Activated T-cell treated with anti-CD3 and anti-CD28 coated beads for 24 hours (primary cell): ENCODE data around the gene APPL2.
"Not testable (repeated sequence)": the region's sequence is repeated elsewhere in the genome, so short reads cannot be mapped to it uniquely, and the experiment has no call there.

Source experiments
- DNase-seq: peaks from one replicate; pipeline ENCODE4 v3.0.0-alpha.2; 2020; ENCODE audit warnings: low read depth

APPL2 gene

GRCh38 chr12:105235732-105236476, at the start of gene APPL2:
Gene APPL2, minus strand, starts transcription at chr12:105236174. Its CDS starts 162 bp downstream, at chr12:105236012.
- peak; percentile 77 for DNase-seq

- no peak for DNase-seq
Observed at GRCh38 chr12:105285378-105285777, 49.4 kb upstream of the APPL2 start.

- no peak for DNase-seq
Observed at GRCh38 chr12:105281694-105282049, 45.7 kb upstream of the APPL2 start.

DNA sequence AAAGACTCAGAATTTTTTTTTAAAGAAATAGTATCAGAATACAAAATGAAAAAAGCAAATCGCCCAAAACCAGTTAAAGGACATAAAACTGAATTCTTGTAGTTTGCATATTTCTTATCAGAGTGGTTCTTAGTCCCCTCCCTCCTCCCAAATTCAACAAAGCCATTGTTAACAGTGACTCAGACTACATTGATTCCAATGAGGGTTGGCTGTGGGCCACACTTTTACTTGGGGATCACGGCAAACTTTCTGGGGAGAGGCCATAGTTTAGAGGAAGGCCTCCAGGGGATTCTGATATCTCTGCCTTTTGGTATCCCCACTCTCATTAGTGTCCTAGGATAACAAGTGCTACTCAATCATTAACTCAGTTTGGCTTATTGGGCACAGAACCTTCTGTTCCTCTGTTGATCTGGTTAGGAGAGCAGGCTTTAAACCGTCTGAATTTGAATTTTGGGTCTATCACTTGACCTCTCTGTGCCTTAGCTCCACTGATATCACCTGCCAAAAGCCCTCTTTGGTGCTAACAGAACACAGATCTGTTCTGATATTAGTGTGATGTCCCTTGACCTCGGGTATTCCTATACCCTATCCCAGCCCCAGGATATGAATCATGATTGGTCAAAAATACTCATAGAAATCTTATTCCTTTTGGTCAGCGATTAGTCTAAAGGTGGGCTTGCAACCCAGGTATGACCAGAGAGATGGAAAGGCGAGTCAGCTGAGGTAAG, 45.2 kb upstream of the APPL2 start:
- no peak for DNase-seq

DNA sequence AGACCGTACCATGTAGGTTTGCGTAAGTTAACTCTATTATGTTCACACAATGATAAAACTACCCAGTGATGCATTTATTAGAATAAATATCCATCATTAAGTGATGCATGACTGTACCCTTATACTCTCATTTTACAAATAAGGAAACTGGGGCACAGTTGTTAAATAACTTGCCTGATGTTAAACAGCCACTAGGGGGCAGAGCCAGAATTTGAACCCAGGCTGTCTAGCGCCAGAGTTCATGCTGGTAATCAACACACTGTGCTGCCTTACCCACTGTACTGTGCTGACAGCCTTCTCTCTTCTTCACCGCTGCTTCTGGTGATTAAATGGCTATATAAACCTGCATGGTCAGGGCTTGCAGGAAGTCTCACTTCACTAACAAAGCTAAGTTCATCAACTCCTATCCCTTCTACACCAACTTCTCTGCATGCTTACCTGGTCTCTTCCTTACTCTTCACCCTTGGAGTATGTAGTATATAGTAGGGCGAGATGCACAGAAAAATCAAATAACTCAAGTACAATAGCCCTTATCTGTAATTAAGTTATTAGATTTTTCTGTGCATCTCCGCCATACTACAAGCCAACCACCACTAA, 43.6 kb upstream of the APPL2 start:
- peak; percentile 4 for DNase-seq

GRCh38 chr12:105278043-105278697, 42.2 kb upstream of the APPL2 start:
- no peak for DNase-seq

DNA sequence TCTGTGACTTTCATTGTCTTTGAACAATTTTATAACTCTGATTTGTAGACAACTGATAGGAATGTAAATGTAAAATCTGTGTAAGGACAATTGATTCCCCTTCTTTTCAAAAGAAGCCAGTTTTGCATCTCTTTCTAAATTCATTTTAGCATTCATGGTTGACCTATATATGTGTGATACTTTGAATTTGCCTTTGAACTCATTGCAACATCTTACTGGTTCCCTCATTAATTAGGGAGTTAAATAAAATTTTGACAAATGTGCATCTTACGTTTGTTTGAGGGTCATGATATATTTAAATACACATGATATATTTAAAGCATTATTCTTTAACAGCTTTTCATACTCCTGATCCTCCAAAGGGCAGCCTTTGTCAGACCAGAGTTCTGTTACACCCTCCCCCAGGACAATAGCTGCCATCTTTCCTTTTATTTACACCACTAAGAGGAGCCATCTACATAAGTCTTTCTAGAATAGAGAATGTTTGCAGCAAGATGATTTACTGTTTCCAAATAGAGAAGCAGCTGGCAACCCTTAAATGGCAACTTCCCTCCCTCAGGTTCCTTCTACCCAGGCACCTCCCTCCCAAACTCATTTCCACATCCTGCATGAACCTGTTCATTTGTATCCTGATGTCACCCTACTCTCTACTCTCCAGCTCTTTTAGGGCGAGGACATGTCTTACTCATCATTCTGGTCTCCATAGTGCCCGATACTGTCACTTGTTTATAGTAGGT, 40.2 kb upstream of the APPL2 start:
- no peak for DNase-seq

DNA sequence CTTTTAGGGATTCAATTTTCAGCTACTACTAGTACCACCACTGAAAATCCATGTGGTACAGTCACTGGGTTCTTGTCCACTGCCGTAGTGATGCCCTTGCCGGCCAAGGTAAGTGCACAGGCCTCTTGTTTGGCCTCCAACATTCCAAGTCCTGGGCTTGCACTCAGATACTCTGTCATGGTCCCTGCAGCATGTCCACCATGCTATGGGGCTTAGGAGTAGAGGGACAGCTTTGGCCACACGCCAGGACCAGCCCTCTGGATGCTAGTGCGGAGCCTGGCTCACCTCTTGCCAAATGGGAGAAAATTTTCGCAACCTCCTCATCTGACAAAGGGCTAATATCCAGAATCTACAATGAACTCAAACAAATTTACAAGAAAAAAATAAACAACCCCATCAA, 38.6 kb upstream of the APPL2 start:
- no peak for DNase-seq

GRCh38 chr12:105273601-105274000, 37.6 kb upstream of the APPL2 start:
- DNase-seq: no peak

GRCh38 chr12:105272814-105273416, 36.9 kb upstream of the APPL2 start:
- no peak for DNase-seq

DNA sequence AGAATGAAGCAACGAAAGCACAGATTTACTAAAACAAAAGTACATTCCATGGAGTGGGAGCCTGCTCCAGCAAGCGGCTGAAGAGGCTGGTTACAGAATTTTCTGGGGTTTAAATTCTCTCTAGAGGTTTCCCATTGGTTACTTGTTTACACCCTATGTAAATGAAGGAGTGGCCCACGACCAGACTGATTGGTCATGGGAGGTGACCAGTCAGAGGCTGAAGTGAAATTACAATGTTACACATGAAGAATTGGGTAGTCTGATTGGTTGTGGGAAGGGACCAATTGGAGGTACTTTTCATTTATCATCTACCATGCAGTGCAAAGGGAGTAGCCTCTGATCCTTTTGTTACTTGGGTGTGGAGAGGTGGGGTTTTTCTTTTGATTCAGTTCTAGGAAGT, 36.2 kb upstream of the APPL2 start:
- DNase-seq: no peak

DNA sequence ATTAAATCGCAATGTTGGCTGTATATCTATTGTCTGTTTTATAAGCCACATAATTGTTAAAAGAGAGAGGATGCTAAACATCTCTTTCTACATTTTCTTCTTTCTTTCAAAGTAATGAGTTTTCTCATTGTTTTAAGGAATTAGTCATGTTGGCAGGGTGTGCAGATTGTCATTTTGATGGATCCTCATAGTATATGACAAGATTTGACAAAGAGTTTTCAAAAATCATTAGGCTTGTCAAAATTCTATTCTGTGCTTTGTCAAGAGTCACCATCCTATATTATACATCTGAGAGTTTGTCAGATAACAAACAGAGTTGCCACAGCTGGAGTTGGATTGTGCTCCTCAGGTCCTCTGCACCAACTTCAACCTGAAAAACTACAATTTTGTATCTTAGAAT, 35.4 kb upstream of the APPL2 start:
- no peak for DNase-seq

GRCh38 chr12:105270671-105271255, 34.8 kb upstream of the APPL2 start:
- no peak for DNase-seq

DNA sequence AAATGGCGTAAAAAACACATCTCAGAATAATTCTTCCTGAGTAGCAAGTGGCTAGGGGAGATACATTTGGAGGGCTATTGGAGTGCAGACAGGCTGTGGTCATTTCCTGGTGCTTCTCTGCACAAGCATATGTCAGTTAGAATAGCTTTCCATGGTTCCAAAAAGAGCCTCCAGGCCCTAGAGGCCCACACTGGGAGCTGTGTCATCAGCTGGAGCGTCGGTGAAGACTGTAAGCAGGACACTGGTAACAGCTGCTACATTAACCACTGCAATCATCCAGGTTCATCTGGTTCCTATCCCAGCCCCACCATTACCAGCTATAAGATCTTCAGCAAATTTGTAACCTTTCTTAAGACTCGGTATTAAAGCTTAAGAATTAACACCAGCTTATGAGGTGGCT, 31.7 kb upstream of the APPL2 start:
- DNase-seq: no peak

DNA sequence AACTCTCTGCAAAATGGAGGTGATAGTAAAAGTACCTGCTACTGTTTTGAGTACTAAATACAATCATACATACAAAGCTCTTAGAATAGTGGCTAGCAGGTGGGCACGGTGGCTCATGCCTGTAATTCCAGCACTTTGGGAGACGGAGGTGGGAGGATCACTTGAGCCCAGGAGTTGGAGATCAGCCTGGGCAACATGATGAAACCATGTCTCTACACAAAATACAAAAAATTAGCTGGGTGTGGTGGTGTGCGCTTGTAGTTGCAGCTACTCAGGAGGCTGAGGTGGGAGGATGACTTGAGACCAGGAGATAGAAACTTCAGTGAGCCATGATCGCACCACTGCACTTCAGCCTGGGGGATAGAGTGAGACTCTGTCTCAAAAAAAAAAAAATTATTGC, 28.8 kb upstream of the APPL2 start:
- DNase-seq: no peak

GRCh38 chr12:105262461-105263184, 26.6 kb upstream of the APPL2 start:
- no peak for DNase-seq

DNA sequence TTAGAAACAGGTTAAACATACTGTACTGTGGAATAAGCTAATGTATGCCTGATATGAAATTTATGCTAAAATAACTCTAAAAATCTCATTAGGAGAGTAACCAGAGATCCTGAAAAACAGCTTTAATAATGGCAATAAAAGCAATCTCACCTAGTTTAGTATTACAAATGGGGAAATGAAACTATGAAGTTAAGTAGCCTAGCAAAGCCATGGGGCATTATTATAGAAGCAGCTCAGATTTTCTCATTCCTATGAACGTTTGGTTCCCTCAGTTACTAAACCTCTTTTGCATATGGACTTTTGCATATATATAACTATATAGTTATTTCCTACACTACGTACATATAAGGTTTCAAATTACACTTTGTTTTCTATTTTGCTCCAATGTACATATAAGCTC, 25.0 kb upstream of the APPL2 start:
- DNase-seq: no peak

DNA sequence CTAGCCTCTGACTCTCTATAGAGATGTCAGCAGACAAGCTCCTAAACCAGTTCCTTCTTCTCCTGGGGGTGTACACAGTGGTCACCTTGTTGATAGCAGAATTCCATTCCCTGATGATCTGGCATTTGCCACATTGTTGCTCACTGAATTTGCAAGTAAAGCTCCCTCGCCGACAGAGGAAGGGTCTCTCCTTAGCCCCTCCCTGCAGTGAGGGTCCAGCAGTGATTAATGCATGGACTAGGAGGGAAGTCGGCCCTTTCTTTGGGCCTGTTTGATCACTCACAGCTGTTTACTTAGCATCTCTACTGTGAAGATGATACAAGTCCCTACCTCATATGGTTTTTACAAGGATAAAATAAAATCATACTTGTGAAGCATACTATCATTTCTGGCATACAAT, 23.3 kb upstream of the APPL2 start:
- DNase-seq: no peak

GRCh38 chr12:105257321-105257728, 21.4 kb upstream of the APPL2 start:
- DNase-seq: no peak

DNA sequence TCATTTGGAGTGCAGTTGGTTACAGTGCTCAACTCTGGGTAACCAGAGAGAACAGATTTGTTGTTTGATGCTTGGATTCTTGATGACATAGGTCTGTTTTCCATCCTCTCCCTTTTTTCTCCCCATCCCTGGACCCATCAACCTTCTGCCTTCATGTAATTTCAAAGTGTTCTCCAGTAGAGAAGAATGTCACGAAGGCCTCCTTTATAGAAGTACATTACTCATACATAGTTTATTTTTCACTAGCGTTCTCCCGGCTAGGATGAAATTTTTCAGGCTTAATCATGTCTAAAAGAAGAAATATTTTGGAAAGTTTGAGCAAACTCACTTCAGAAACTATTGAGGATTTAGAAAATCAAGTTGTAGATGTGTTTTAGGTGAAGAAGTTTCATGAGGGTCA, 20.9 kb upstream of the APPL2 start:
- DNase-seq: no peak

- not testable (repeated sequence) for DNase-seq
Observed at GRCh38 chr12:105256431-105256830, 20.5 kb upstream of the APPL2 start.
